ENCODE measurements around the gene ACTN4.
"Not testable (repeated sequence)": the region's sequence is repeated elsewhere in the genome, so short reads cannot be mapped to it uniquely, and the experiment has no call there.

ACTN4 gene

GRCh38 chr19:38647368-38647965 lies at the start of gene ACTN4:
ACTN4 (plus strand) TSS chr19:38647649; CDS start chr19:38647746, 97 bp downstream.
- DNase-seq, result peak; percentile 97

DNA sequence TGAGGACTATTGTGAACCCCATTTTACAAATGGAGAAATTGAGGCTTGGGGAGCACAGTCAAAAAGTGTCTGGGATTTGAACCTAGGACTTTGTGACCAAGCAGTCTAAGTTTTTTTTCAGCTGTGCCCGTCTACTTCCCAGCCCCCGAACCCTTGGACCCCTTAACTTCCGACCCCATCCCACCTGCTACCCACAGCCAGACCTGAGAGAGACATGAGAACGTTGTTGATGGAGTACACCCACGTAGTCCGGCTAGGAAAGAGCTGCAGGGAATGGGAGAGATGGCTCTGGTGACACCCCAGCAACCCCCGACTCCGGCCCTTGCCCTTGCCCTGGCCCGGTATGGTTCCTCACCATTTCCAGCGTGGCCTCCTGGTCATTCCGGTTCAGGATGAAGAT lies 47.7 kb upstream of the ACTN4 start:
- no peak for DNase-seq

DNA sequence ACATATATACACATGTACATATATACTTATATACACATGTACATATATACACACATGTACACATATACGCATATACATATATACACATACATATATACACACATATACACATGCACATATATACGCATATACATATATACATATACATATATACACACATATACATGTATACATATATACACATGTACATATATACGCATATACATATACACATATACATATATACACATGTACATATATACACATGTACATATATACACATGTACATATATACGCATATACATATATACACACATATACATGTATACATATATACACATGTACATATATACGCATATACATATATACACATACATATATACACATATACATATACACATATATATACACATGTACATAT lies 44.6 kb upstream of the ACTN4 start:
- not testable (repeated sequence) for DNase-seq

DNA sequence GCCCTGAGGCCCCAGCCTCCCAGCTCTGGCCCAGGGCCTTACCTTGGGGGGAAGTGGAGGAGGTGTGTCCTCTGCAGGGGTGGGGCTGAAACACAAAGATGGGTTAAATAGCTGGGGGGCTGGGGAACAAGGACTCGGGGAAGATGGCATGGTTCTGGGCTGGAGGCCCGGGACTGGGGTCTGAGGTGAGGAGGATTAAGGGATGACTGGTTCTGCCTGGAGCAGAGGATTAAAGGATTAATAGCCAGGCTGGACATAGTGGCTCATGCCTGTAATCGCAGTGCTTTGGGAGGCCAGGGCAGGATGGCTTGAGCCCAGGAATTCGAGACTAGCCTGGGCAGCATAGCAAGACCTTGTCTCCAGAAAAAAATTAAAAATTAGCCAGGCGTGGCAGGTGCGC lies 41.3 kb upstream of the ACTN4 start:
- no peak for DNase-seq

GRCh38 chr19:38614289-38614688 lies 33.2 kb upstream of the ACTN4 start:
- DNase-seq, result no peak

DNA sequence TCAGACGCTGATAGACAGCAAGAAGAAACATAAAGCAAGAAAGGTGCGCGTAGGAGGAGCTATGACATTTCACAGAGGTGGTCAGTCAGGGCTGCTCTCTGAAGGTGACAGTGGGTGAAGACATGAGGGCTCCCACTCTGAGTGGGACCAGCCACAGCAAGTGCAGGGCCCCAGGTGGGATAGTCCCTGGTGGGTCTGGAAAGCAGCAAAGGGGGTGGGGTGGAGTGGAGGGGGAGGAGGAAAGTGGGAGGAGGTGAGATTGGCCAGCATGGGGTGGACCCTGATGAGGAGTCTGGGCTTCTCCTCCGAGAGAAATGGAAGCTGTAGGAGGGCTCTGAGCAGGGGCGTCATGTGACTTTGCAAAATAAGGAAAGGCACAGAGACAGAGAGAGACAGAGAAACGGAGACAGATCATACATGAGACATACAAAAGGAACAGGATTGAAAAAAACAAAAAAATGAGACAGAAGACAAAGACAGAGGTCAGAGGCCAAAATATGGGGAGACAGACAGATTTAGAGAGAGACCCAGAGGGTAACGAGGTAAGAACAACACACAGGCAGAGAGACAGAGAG lies 32.4 kb upstream of the ACTN4 start:
- DNase-seq, result no peak

GRCh38 chr19:38616265-38616664 lies 31.2 kb upstream of the ACTN4 start:
- no peak for DNase-seq

DNA sequence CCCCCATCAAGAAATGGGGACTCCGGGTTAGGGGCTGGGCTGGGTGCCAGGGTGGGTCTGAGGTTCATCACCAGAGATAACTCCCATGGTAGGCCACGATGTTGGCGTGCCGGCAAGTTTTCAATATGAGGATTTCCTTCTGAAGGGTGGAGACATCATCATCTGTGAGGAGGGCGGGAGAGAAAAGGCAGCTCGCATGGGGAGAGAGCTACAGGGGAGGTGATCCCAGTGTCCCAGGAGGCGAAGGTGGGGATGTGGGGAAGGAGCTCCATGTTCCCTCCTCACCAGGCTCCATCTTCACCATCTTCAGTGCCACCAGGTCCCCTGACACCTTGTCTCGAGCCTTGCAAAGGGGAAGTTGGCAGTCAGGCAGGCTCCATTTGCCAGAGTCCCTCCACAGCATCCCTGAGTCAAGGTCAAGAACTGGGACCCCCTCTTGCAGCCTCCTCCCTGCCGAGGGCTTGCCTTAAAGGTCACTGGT lies 30.1 kb upstream of the ACTN4 start:
- DNase-seq, result peak; percentile 40

DNA sequence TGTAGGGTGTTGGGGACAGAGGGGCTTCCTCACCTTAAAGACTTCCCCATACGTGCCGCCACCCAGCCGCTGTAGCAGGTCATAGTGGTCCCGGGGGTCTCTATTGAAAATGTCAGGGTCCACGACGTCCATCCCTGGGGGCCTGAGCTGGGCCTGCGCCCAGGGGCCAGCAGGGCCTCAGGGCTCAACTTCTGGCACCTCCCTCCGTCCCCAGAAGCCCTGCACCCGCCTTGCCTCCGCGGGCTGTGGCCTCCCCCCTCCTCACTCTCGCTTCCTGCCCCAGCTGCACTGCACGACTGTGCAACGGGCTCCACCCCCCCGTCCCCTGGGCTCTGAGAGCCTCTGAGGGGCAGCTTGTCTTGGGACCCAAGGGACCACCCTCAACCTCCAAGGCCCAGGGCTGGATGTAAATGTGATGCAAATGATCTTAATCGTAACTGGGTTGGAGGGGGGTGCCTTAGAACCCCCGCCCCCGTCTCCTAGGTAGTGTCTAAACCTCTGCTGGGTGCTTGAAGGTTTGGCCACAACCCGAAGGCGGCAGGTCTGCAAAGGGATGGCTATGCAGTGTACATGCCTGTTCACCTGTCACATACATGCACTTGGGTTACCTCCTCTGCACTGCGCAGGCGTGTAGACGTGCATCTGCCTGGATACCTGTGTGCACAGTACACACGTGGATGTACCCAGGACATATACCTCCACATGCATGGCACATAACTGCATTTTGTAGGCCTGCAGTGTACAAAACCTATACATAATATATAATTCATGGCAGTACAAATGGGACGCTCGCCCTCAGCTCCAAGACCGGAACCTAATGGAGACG lies 29.5 kb upstream of the ACTN4 start, which contains the start of gene MAP4K1:
Gene MAP4K1 (minus strand): TSS at position 190 of the 826 bp plus-strand sequence. CDS start 58 bp downstream, at position 132.
- DNase-seq, result peak; percentile 72

- peak; percentile 99 for DNase-seq
These were observed 28.7 kb upstream of the ACTN4 start, which contains the start of gene EIF3K for GRCh38 chr19:38618590-38619360. EIF3K (plus strand) TSS chr19:38619188; CDS start chr19:38619269, 81 bp downstream.

GRCh38 chr19:38619361-38620174 lies 27.9 kb upstream of the ACTN4 start:
- no peak for DNase-seq

- DNase-seq, result no peak
These were observed 22.6 kb upstream of the ACTN4 start for GRCh38 chr19:38624822-38625221.

- no peak for DNase-seq
These were observed 21.0 kb upstream of the ACTN4 start for GRCh38 chr19:38626401-38626800.

DNA sequence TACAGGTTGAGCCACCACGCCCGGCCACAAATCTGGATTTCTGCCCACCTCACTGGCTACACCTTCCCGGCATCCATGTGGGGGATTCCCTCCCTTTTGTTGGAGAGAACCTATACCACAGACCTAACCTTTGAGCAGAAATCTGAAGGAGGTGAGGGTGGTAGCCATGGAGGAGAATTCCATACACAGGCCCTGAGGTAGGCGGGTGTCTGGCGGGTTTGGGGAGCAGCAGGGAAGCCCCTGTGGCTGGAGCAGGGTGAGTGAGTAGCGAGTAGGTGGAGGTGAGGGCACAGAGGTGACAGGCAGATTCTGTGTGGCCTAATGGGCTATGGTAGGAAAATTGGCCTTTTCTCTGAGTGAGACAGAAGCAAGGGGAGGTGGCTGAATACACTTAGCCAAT lies 17.9 kb upstream of the ACTN4 start:
- no peak for DNase-seq

- not testable (repeated sequence) for DNase-seq
These were observed 16.1 kb upstream of the ACTN4 start for GRCh38 chr19:38631301-38631700.

- DNase-seq, result not testable (repeated sequence)
These were observed 15.5 kb upstream of the ACTN4 start for GRCh38 chr19:38631811-38632475.

DNA sequence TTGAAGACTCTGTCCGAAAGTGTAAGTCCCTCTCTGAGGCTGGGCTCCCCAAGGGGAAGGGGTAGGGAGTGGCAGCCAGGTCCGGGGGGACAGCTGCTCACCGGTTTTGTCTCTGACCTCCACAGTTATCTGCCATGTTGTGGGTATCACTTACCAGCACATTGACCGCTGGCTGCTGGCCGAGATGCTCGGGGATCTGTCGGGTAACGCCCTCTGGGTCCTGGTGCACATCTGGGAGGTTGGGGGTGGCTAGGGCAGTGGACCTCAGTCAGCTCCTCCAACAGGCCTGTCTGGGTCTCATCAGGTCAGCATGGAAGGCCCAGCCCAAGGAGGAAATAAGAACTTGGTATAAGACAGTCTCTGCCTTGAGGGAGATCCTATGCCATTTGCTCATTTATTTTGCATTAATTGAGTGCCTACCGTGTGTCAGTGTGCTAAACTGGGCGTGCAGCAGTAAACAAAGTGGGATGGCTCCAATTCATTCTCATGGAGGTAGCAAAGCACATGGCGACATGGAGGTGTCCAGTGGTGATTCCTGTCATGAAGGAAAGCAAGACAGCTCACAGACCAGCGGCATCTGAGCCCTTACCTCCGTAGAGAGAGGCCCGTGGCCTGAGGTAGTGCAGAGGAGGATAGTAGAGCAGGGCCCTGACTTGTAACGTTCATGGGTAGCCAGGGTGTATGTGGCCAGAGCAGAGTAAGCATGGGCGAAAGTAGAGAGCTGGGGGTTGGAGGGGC lies 14.8 kb upstream of the ACTN4 start:
- no peak for DNase-seq

DNA sequence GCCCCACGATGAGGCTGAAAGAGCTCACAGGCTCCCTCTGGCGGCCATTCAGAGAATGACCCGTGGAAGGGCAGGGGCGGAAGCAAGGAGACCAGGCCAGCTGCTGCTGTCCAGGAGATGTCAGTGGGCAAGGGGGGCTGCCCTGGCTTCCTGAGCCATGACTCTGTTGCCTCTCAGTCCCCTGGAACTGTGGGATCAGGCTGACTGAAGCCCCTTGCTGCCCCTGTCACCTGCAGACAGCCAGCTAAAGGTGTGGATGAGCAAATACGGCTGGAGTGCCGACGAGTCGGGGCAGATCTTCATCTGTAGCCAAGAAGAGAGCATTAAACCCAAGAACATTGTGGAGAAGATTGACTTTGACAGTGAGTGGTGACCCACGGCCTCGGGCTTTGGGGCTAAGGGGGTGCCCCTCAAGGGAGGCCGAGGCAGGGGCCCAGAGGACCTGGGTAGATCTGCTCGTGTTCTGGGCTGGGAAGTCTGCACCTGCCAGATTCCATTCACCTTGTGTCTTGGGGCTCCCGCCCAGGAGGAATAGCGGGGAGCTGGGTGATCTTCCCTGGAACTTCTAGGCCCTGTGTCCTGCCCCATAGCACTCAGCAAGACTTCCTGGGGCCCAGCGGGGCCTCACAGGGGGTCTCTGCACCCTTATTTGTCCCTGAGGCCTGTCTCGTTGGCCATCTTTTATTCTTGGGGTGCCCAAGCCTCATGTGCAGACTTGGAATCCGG lies 12.5 kb upstream of the ACTN4 start:
- DNase-seq, result peak; percentile 81

DNA sequence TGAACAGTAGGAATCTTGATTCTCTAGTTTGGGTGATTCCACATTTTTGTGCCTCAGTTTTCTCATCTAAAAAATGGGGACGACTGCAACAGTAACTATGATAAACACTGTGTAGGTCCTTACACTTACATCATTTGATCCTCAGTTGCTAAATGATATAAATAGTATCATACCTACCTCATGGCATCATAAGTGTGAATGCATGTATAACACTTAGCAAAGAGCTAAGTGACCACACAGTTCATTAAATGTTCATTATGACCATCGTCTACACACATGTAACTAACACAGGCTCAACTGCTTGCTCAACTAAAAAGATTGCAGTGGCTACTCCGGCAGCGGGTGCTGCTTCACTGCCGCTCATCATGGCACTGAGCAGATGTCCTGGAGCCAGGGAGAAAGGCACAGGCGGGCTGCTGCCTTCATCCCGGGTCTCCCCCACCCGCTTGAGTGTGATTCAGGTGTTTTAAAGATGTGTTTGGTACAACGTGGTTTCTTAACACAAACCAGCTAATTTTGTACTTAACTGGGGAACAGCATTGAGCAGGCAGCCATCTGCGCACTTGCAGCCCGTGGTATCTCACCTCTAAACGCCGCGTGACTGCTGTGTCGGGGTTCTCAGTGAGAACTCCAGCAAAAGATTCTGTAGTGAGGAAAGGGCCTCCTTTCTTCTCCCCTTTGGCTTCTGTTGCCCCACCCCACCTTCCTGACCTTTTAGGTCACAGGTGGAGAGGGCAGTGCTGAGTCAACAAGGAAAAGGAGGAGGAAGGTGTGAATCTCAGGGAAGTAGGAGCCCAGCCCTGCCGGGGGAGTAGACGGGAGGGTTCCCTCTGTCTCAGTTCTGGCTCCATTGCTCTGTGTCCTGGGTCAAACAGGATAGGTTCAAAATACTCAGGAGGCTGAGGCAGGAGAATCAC lies 11.7 kb upstream of the ACTN4 start:
- no peak for DNase-seq

Measured in hematopoietic multipotent progenitor cell treated with erythropoietin and hydrocortisone succinate and interleukin-3 and kit ligand, for 6 days (in vitro differentiated cells).